ENCODE results near the gene SAP30BP. TPM values are rescaled to one million over a fixed set of nuclear protein-coding genes. Genes with fewer than 3 reads are reported as not detected.
A peak's percentile ranks its signal among the peaks of the same experiment; 100 is the strongest.

The SAP30BP gene
- total and polyA plus RNA-seq, 2 of the 13 experiments (the other 11 are each of a cell fraction or from before 2014, with no cell fraction given) = 67.7 to 99.4 TPM

- TF ChIP-seq ZNF543 (CRISPR knock-in tag; IDR thresholded peaks at IDR 0.05) (no peak; the same call in 1 of the 2 replicates), ZNF577 (CRISPR knock-in tag; IDR thresholded peaks at IDR 0.05; ENCODE audit: borderline replicate concordance, low read depth) (no peak), ONECUT2 (CRISPR knock-in tag; IDR thresholded peaks at IDR 0.05) (no peak), SIX4 (CRISPR knock-in tag; IDR thresholded peaks at IDR 0.05) (no peak), ZNF260 (CRISPR knock-in tag; IDR thresholded peaks at IDR 0.05; ENCODE audit: borderline replicate concordance, low read depth) (no peak), PTBP1 (IDR thresholded peaks at IDR 0.05; ENCODE audit: low read depth, low read length, poor library complexity, severe bottlenecking) (no peak), KLF16 (CRISPR knock-in tag; IDR thresholded peaks at IDR 0.05) (no peak), CBFB (CRISPR knock-in tag; IDR thresholded peaks at IDR 0.05) (peak; percentile 47; the same call in 1 of the 2 replicates), ZSCAN12 (CRISPR knock-in tag; IDR thresholded peaks at IDR 0.05) (no peak; the same call in 1 of the 2 replicates), ZNF639 (CRISPR knock-in tag; conservative IDR thresholded peaks at IDR 0.05) (peak; percentile 54; the same call in 1 of the 2 replicates), ZNF407 (CRISPR knock-in tag; IDR thresholded peaks at IDR 0.05; ENCODE audit: not compliant biosample characterization) (no peak), FOSL1 (CRISPR knock-in tag; IDR thresholded peaks at IDR 0.05; ENCODE audit: borderline replicate concordance) (no peak), RNF2 (conservative IDR thresholded peaks at IDR 0.05; ENCODE audit: low read depth) (peak; percentile 85; the same call in 1 of the 2 replicates)
Observed at GRCh38 chr17:75753514-75754377, 86.6 kb downstream of the SAP30BP start (continued).
